ENCODE data around the gene METTL25. TPM values are rescaled to one million over a fixed set of nuclear protein-coding genes. Genes with fewer than 3 reads are reported as not detected.
A peak's percentile ranks its signal among the peaks of the same experiment; 100 is the strongest.

The METTL25 gene
- total RNA-seq, 4 donors from 2014 or later = 6.1 to 16.8 (median 12.3) TPM

DNA sequence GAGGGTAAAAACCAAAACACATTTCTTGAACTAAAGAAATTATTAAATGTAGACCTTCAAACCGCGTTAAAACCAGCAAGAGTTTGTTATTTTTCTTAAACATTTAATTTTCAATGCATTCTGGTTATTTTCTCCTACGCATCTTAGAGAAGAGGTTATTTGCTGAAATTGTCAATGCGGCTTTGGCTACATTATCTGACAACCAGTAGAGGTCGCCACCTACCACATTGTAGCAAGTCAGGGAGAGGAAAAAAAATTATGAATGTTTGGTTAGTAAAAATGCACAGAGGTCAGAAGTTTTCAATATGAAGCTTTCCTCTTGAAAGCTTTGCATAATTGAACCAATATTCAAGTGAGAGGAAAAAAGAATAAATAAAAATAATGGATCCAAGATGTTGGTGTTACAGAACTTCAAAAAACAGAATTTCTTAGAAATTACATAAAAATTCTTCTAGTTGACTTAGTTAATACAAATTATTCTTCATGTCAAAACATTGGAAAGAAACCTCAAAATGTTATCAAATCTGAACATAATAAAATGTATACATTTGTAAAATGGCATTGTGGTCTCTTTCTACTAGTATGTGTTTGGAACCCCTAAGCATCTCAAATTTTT lies 168.9 kb downstream of the METTL25 start:
- peaks cover 0 to 8% (median 0%) of the 10 kb centered on the region in 4 donors for H3K4me1 ChIP-seq
- WGBS, 2 donors = 8 to 9% methylated on average over 5 of the region's 5 CpGs

More for the DNA sequence above, 168.9 kb downstream of the METTL25 start:
- Histone ChIP-seq H3K27ac (no peak overlapping the region), H3K4me3 (no peak overlapping the region), H3K36me3 (no peaks in the 10 kb centered on the region), H3K9me3 (no peaks in the 10 kb centered on the region), H3K27me3 (no peaks in the 10 kb centered on the region)
- DNase-seq (ENCODE audit: low spot score in 2 of 2) = peak in 1 of 2 donors; percentile 50
- TF ChIP-seq, protein P1, sequence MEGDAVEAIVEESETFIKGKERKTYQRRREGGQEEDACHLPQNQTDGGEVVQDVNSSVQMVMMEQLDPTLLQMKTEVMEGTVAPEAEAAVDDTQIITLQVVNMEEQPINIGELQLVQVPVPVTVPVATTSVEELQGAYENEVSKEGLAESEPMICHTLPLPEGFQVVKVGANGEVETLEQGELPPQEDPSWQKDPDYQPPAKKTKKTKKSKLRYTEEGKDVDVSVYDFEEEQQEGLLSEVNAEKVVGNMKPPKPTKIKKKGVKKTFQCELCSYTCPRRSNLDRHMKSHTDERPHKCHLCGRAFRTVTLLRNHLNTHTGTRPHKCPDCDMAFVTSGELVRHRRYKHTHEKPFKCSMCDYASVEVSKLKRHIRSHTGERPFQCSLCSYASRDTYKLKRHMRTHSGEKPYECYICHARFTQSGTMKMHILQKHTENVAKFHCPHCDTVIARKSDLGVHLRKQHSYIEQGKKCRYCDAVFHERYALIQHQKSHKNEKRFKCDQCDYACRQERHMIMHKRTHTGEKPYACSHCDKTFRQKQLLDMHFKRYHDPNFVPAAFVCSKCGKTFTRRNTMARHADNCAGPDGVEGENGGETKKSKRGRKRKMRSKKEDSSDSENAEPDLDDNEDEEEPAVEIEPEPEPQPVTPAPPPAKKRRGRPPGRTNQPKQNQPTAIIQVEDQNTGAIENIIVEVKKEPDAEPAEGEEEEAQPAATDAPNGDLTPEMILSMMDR (IDR thresholded peaks at IDR 0.05) = peak in 4 of 5 experiments; percentile 63 to 75 (median 70)
- no peak for TF ChIP-seq POLR2A (IDR thresholded peaks at IDR 0.05)

Other genes with a start within 250 kb of the METTL25 start
- gene CCDC59, start 142 bp upstream of the METTL25 start, total RNA-seq = 100 to 1,000 TPM in 1 of 4 donors, 10 to 100 TPM in 3; 40.6 to 107 (median 60.5) TPM

Data from tibial nerve (tissue), 4 donors.